ENCODE measurements around the gene SUMO3.
A peak's percentile ranks its signal among the peaks of the same experiment; 100 is the strongest.
"Not testable (repeated sequence)": the region's sequence is repeated elsewhere in the genome, so short reads cannot be mapped to it uniquely, and the experiment has no call there.

The SUMO3 gene

DNA sequence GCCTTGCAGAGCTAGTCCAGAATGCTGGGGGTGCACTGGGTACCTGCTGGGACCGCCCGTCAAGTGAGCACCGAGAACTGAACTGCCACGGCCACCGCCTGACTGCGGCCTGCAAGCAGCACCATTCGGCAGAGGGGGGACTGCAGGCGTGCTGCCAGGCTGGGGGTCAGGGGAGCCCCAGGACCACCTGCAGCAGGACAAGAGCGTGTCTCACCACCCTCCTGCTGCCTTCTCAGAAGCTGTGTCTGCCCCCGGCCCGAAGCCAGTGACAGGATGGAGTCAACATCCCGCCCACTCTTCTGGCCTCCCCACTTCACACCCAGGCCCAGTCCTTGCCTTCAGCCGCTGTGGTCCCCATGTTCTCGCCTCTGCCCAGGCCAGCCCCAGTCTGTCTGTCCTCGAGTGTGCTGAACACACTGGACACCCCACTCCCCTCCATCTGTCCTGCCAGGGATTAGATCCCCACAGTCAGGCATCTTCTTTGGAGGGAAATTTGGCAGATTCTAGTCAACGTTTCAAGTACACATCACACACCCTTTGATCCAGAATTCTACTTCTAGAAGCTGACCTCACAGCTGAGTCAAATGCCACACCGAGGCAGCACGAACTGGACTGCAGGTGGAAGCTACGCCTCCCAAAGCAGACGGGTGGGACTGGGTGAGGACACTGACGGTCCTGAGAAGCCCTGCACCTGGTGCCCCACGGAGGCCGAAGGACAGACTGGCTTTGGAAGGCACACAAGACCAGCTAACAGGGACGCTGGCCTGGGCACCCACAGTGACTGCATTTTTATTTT is 29.6 kb upstream of the SUMO3 start:
- DNase-seq (ENCODE audit: low read depth, low spot score) = no peak

- DNase-seq (ENCODE audit: low read depth, low spot score) = no peak
These were observed 28.8 kb upstream of the SUMO3 start for GRCh38 chr21:44846485-44847260.

- DNase-seq (ENCODE audit: low read depth, low spot score) = no peak
These were observed 28.3 kb upstream of the SUMO3 start for GRCh38 chr21:44846224-44846484.

- DNase-seq (ENCODE audit: low read depth, low spot score) = peak; percentile 8
These were observed 27.8 kb upstream of the SUMO3 start for GRCh38 chr21:44845418-44846223.

GRCh38 chr21:44844256-44844655 is 26.4 kb upstream of the SUMO3 start:
- DNase-seq (ENCODE audit: low read depth, low spot score) = no peak

DNA sequence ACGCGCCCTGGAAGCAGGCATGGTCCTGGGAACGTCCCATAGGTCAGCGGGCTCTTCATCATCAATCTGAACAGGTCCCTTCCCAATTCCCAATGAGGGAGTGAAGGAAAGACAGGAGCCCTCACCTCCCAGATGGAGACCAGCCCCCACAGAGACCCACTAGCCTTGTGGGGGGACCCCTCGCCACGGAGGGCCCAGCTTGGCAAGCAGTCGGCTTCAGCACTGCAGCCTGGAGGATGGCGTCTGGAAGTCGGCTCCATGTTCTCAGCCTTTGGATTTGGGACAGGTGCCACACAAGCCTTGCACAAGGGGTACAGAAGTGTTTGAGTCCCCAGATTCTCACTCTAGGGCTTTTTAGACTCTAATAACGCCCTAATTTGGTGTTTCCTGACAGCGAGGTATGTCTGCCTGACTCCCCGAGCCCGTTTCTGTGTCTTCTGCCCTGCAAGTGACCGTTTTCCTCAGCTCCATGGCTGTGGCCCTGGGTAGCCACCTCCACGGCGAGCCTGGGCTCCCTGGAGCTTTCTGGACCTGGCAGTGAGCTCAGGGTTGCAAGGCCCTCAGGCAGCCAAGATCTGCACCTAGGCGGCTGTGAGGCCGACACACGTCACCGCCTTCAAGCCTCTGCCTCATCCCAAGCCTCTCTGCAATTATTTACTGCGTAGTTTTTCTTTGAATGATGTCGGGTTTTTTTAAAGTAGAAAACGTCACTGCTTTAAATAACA is 25.0 kb upstream of the SUMO3 start:
- no peak for DNase-seq (ENCODE audit: low read depth, low spot score)

- no peak for DNase-seq (ENCODE audit: low read depth, low spot score)
These were observed 24.2 kb upstream of the SUMO3 start for GRCh38 chr21:44842087-44842486.

GRCh38 chr21:44840771-44841170 is 22.9 kb upstream of the SUMO3 start:
- DNase-seq (ENCODE audit: low read depth, low spot score) = no peak

DNA sequence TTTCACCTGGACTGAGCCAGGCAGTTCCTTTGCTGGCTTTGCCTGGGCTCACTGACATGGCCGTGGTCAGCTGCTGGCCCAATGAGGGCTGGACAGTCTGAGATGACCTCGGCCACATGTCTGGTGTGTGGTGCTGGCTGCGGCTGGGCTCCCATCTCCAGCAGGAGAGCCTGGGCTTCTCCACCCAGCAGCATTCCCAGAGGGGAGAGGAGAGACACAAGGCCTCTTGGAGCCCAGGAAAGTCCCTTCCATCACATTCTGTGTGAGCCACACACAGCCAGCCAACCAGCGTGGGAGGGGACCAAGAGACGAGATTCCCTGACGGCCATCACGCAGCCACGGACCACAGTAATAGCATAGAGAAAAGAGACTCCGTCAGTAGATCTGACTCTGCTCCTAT is 21.1 kb upstream of the SUMO3 start:
- no peak for DNase-seq (ENCODE audit: low read depth, low spot score)

DNA sequence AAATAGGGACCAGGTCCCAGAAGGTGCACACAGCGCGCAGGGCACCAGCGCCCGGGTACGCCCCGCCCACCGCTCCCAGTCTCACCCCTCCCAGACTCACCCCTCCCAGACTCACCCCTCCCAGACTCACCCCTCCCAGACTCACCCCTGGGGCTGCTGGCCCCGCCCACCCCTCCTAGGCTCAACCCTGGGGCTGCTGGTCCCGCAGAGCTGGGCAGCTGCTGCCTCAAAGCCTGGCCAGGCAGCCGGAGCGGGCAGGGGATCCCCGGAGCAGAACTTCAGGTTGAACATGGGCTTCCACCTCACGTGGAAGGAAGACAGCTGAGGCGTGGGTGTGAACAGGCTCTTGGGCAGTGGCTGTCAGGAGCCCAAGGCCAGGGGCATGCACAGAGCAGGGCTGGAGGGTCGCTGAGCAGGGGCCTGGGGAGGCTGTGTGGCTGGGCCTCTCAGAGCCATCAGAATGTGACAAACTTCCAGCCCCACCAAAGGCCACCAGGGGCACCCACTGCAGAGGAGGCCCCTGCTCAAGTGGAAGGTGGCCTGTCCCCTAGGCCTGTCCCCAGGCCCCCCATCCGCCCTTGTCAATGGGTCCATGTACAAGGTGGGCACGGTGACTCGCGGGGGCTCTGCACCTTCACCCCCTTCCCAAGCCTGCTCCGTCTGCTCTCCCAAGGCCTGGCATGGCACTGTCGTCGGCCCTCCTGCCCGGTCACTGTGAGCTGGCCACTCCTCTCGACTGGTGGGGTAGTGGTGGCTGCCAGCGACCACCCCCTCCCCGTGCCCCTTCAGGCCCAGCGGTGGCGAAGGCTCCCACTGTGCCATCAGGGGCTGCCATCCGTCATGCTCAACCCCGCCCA is 20.4 kb upstream of the SUMO3 start:
- no peak for DNase-seq (ENCODE audit: low read depth, low spot score)

- no peak for DNase-seq (ENCODE audit: low read depth, low spot score)
These were observed 19.7 kb upstream of the SUMO3 start for GRCh38 chr21:44837537-44837936.

GRCh38 chr21:44836666-44837471 is 19.0 kb upstream of the SUMO3 start:
- no peak for DNase-seq (ENCODE audit: low read depth, low spot score)

- DNase-seq (ENCODE audit: low read depth, low spot score) = no peak
These were observed 18.4 kb upstream of the SUMO3 start for GRCh38 chr21:44836349-44836665.

DNA sequence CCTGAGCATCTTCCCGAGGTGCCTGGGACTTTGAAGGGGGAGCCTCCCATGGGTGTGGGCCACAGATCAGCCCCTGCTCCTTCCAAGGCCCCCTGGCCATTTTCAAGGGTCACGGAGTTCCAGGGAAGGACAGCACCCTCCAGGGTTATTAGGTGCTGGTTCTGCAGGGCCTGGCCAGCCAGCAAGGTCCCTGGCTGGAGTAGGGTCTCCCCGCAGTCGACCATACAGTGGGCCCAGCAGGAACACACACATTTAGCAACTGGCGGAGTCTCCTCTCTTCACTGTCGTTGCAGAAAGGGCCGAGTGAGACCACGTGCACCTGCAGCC is 17.7 kb upstream of the SUMO3 start:
- DNase-seq (ENCODE audit: low read depth, low spot score) = no peak

DNA sequence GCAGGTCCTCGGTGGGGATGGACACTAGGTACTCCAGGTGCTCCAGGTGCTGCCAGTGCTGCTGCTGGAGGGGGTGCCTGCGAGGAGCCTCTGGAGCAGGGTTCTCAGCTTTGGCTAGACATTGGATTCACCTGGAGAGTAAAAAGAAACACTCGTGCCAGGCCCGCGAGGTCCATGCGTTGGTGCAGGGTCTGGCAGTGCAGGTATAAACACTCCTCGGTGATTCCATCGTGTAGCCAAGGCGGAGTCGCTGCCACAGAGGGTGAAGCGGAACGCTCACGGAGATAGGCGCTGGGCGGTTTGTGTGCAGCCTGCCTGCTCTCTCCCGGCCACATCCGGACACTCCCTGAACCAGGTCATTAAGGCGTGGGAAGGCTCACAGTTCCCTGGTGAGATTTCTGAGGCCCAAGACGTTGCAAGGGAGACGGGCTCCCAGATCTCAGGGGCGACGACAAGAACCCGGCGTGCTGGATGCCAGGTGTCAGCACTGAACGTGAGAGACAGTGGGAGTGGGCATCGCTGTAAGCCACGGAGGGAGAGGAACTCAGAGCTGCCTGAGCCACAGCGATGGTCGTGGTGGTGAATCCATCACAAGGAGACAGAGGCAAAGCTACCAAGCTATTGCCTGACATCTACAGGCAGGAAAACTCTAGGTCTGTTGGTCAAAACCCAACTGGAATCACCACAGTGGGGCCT is 17.2 kb upstream of the SUMO3 start:
- no peak for DNase-seq (ENCODE audit: low read depth, low spot score)

DNA sequence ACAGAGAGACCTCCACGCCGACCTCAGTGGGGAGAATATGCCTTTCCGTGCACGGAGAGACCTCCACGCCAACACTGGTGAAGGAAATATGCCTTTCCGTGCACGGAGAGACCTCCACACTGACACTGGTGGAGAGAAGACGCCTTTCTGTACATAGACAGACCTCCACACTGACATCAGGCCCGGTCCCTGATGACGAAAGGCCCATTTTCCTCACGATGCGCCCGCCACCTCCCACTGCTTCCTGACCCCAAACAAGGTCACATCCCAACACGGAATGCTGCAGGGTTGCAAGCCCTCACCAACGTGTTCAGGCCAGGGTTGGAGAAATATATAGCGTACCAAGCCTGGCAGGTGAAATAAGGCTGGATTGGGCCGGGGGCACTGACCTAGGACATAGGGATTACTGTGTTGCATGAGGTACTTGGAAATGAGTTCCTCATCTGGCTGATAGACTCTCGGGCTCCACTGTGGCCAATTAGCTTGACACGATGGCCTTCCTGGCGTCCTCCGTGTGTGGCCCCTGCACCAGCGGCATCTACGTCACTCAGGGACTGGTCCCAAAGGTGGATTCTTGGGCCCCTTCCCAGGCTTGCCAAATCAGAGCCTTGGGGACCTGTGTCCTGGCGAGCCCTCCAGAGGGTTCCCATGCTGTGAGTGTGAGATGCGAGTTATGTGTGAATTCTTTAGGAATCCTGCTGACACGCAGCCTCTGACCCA is 16.5 kb upstream of the SUMO3 start:
- no peak for DNase-seq (ENCODE audit: low read depth, low spot score)

GRCh38 chr21:44833663-44834062 is 15.8 kb upstream of the SUMO3 start:
- no peak for DNase-seq (ENCODE audit: low read depth, low spot score)

- not testable (repeated sequence) for DNase-seq (ENCODE audit: low read depth, low spot score)
These were observed 14.8 kb upstream of the SUMO3 start for GRCh38 chr21:44832516-44833255.
